ENCODE data around the gene SERPINB6. TPM values are rescaled to one million over a fixed set of nuclear protein-coding genes. Genes with fewer than 3 reads are reported as not detected.

The SERPINB6 gene
- total RNA-seq, 2 donors from 2014 or later, result 128 to 150 TPM

GRCh38 chr6:3013486-3013885 lies 42.1 kb upstream of the SERPINB6 start:
- Mint-ChIP-seq H3K36me3 (ENCODE audit: low read depth) (peaks cover 89% of the 10 kb centered on the region), H3K9me3 (peaks cover 44% of the 10 kb centered on the region), H3K27ac (no peak overlapping the region), H3K4me3 (no peak overlapping the region), H3K27me3 (ENCODE audit: insufficient read depth) (no peaks in the 10 kb centered on the region), H3K4me1 (no peaks in the 10 kb centered on the region)
- H3K9me3 ChIP-seq (ENCODE audit: control insufficient read depth, low read length), result peaks cover 33% of the 10 kb centered on the region
- H3K4me1 ChIP-seq (ENCODE audit: control insufficient read depth, insufficient read depth, low read length), result no peaks in the 10 kb centered on the region
- H3K36me3 ChIP-seq (ENCODE audit: control insufficient read depth, insufficient read depth, low read length), result peaks cover 52% of the 10 kb centered on the region
- no peak overlapping the region for H3K9ac ChIP-seq (ENCODE audit: extremely low read depth, low read length, poor library complexity, severe bottlenecking)
- whole genome bisulfite sequencing, 2 experiments (ENCODE audit: insufficient coverage in 1 of 2, insufficient read length in 1 of 2), result 92 to 95% methylated on average over 2 of the region's 2 CpGs
- H3K27me3 ChIP-seq (ENCODE audit: control insufficient read depth, insufficient read depth, low read length, poor library complexity, severe bottlenecking), result no peaks in the 10 kb centered on the region
- H3K4me3 ChIP-seq (ENCODE audit: low read length), result no peak overlapping the region
- DNase-seq, result peak; percentile 42
- peak overlapping the region; percentile 17 for H3K27ac ChIP-seq (ENCODE audit: low read depth, low read length)
- TF ChIP-seq CTCF (conservative IDR thresholded peaks at IDR 0.05), result no peak

GRCh38 chr6:3011592-3011991 lies 40.2 kb upstream of the SERPINB6 start:
- no peak for DNase-seq
- H3K4me1 Mint-ChIP-seq, result no peaks in the 10 kb centered on the region
- H3K9me3 ChIP-seq (ENCODE audit: control insufficient read depth, low read length), result peaks cover 40% of the 10 kb centered on the region
- H3K9ac ChIP-seq (ENCODE audit: extremely low read depth, low read length, poor library complexity, severe bottlenecking), result no peak overlapping the region
- peaks cover 54% of the 10 kb centered on the region for H3K9me3 Mint-ChIP-seq
- no peaks in the 10 kb centered on the region for H3K27me3 Mint-ChIP-seq (ENCODE audit: insufficient read depth)
- H3K36me3 Mint-ChIP-seq (ENCODE audit: low read depth), result peaks cover 90% of the 10 kb centered on the region
- no peaks in the 10 kb centered on the region for H3K27me3 ChIP-seq (ENCODE audit: control insufficient read depth, insufficient read depth, low read length, poor library complexity, severe bottlenecking)
- H3K27ac Mint-ChIP-seq, result no peak overlapping the region
- TF ChIP-seq CTCF (conservative IDR thresholded peaks at IDR 0.05), result no peak
- H3K4me3 ChIP-seq (ENCODE audit: low read length), result no peak overlapping the region
- H3K36me3 ChIP-seq (ENCODE audit: control insufficient read depth, insufficient read depth, low read length), result peaks cover 67% of the 10 kb centered on the region
- H3K4me1 ChIP-seq (ENCODE audit: control insufficient read depth, insufficient read depth, low read length), result no peaks in the 10 kb centered on the region
- no peak overlapping the region for H3K4me3 Mint-ChIP-seq
- H3K27ac ChIP-seq (ENCODE audit: low read depth, low read length), result no peak overlapping the region

DNA sequence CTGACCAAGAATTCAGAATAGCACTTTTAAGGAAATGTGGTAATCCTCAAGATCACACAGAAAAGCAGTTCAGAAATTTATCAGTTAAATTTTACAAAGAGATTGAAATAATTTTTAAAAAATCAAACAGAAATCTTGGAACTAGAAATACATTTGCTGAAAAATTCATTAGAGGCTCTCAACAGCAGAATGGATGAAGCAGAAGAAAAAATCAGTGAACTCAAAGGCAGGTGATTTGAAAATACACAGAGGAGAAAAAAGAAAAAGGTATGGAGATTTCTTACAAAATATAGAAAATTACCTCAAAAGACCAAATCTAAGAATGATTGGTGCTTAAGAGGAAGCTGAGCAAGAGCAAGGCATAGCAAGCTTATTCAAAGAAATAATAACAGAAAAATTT lies 39.8 kb upstream of the SERPINB6 start:
- H3K9ac ChIP-seq (ENCODE audit: extremely low read depth, low read length, poor library complexity, severe bottlenecking), result no peak overlapping the region
- Mint-ChIP-seq H3K9me3 (peaks cover 54% of the 10 kb centered on the region), H3K27me3 (ENCODE audit: insufficient read depth) (no peaks in the 10 kb centered on the region), H3K27ac (no peak overlapping the region), H3K4me1 (no peaks in the 10 kb centered on the region), H3K36me3 (ENCODE audit: low read depth) (peaks cover 92% of the 10 kb centered on the region), H3K4me3 (no peak overlapping the region)
- no peak for TF ChIP-seq CTCF (conservative IDR thresholded peaks at IDR 0.05)
- H3K27ac ChIP-seq (ENCODE audit: low read depth, low read length), result no peak overlapping the region
- no peaks in the 10 kb centered on the region for H3K4me1 ChIP-seq (ENCODE audit: control insufficient read depth, insufficient read depth, low read length)
- H3K9me3 ChIP-seq (ENCODE audit: control insufficient read depth, low read length), result peaks cover 40% of the 10 kb centered on the region
- H3K27me3 ChIP-seq (ENCODE audit: control insufficient read depth, insufficient read depth, low read length, poor library complexity, severe bottlenecking), result no peaks in the 10 kb centered on the region
- peaks cover 67% of the 10 kb centered on the region for H3K36me3 ChIP-seq (ENCODE audit: control insufficient read depth, insufficient read depth, low read length)
- DNase-seq, result no peak
- no peak overlapping the region for H3K4me3 ChIP-seq (ENCODE audit: low read length)
